HL-60 (cell line): ENCODE results near the gene ZNF358.

Experiments
- GABPA ChIP-seq: IDR thresholded peaks from 2 replicates; pipeline ENCODE4 v1.6.1; 2012; ENCODE audit warnings: low read depth
- POLR2AphosphoS5 ChIP-seq: IDR thresholded peaks from 2 replicates; pipeline ENCODE4 v1.6.1; 2012; ENCODE audit warnings: low read depth
- REST ChIP-seq: IDR thresholded peaks from 2 replicates; pipeline ENCODE4 v1.6.1; 2012; ENCODE audit warnings: low read depth; ENCODE audit not compliant: insufficient replicate concordance
- SPI1 ChIP-seq: IDR thresholded peaks from 2 replicates; pipeline ENCODE4 v1.6.1; 2012; ENCODE audit warnings: low read depth, mild to moderate bottlenecking, borderline replicate concordance
- TF ChIP-seq, protein P1 (sequence below): IDR thresholded peaks from one replicate; pipeline ENCODE4 v1.5.1; 2011; ENCODE audit warnings: low read length, control low read depth, inconsistent platforms; ENCODE audit not compliant: insufficient read depth

DNA sequence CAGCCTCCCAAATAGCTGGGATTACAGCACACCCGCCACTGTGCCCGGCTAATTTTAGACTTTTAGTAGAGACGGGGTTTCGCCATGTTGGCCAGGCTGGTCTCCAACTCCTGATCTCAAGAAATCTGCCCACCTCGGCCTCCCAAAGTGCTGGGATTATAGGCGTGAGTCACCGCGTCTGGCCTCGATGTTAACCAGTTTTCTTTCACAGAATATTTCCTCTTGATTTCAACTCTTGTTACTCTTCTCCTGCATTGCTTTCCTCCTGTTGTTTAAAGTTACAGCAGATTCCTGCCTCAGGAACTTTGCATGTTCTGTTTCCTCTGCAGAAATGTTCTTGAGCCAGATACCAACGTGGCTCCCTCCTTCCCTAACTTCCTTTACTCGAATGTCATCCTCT lies 23.3 kb upstream of the ZNF358 start:
- no peak for TF ChIP-seq POLR2AphosphoS5
- TF ChIP-seq GABPA = no peak
- TF ChIP-seq, protein P1, sequence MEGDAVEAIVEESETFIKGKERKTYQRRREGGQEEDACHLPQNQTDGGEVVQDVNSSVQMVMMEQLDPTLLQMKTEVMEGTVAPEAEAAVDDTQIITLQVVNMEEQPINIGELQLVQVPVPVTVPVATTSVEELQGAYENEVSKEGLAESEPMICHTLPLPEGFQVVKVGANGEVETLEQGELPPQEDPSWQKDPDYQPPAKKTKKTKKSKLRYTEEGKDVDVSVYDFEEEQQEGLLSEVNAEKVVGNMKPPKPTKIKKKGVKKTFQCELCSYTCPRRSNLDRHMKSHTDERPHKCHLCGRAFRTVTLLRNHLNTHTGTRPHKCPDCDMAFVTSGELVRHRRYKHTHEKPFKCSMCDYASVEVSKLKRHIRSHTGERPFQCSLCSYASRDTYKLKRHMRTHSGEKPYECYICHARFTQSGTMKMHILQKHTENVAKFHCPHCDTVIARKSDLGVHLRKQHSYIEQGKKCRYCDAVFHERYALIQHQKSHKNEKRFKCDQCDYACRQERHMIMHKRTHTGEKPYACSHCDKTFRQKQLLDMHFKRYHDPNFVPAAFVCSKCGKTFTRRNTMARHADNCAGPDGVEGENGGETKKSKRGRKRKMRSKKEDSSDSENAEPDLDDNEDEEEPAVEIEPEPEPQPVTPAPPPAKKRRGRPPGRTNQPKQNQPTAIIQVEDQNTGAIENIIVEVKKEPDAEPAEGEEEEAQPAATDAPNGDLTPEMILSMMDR = no peak
- TF ChIP-seq REST = no peak
- TF ChIP-seq SPI1 = no peak
